ENCODE measurements around the gene NAXD. TPM values are rescaled to one million over a fixed set of nuclear protein-coding genes. Genes with fewer than 3 reads are reported as not detected.
"Not testable (repeated sequence)": the region's sequence is repeated elsewhere in the genome, so short reads cannot be mapped to it uniquely, and the experiment has no call there.

NAXD gene
- total RNA-seq (10 to 100 TPM; 17.7 to 22.9 TPM), total RNA-seq (24.5 to 56.0 reads per million in 2 donors)

- ATAC-seq (peak; percentile 84), DNase-seq (peak; percentile 31 to 46 (median 39))
- H3K9me3 ChIP-seq (ENCODE audit: control insufficient read depth, low read length, poor library complexity, severe bottlenecking): no peaks in the 10 kb centered on the region
- peaks cover 3% of the 10 kb centered on the region for H3K36me3 Mint-ChIP-seq (ENCODE audit: low read depth)
- H3K27ac Mint-ChIP-seq: peak within 1 kb of the TSS; percentile 86
- H3K4me3 Mint-ChIP-seq: peak within 1 kb of the TSS; percentile 94
- peaks cover 27% of the 10 kb centered on the region for H3K4me1 Mint-ChIP-seq
- H3K27me3 Mint-ChIP-seq: no peaks in the 10 kb centered on the region
These were observed at the start of gene NAXD for GRCh38 chr13:110615322-110616102. NAXD (plus strand) TSS chr13:110615545; CDS start chr13:110615602, 57 bp downstream.

GRCh38 chr13:110566171-110566570 lies 49.2 kb upstream of the NAXD start:
- no peak for ATAC-seq
- peaks cover 35% of the 10 kb centered on the region for H3K27me3 Mint-ChIP-seq
- H3K4me1 Mint-ChIP-seq: peaks cover 13% of the 10 kb centered on the region
- H3K9me3 ChIP-seq (ENCODE audit: control insufficient read depth, low read length, poor library complexity, severe bottlenecking): no peaks in the 10 kb centered on the region
- H3K36me3 Mint-ChIP-seq (ENCODE audit: low read depth): no peaks in the 10 kb centered on the region
- no peak for DNase-seq
- no peak overlapping the region for H3K27ac Mint-ChIP-seq
- no peak overlapping the region for H3K4me3 Mint-ChIP-seq

- Mint-ChIP-seq H3K36me3 (ENCODE audit: low read depth) (no peaks in the 10 kb centered on the region), H3K4me3 (no peak overlapping the region), H3K4me1 (peaks cover 8% of the 10 kb centered on the region), H3K27ac (no peak overlapping the region), H3K27me3 (peaks cover 56% of the 10 kb centered on the region)
- ATAC-seq: no peak
- H3K9me3 ChIP-seq (ENCODE audit: control insufficient read depth, low read length, poor library complexity, severe bottlenecking): no peaks in the 10 kb centered on the region
- no peak for DNase-seq
These were observed 46.7 kb upstream of the NAXD start for GRCh38 chr13:110568612-110569011.

- not testable (repeated sequence) for ATAC-seq
- H3K27me3 Mint-ChIP-seq: peaks cover 57% of the 10 kb centered on the region
These were observed 45.4 kb upstream of the NAXD start for GRCh38 chr13:110569962-110570361.

GRCh38 chr13:110570886-110571285 lies 44.5 kb upstream of the NAXD start:
- no peak for DNase-seq
- Mint-ChIP-seq H3K27ac (no peak overlapping the region), H3K4me3 (no peak overlapping the region), H3K27me3 (peaks cover 66% of the 10 kb centered on the region), H3K36me3 (ENCODE audit: low read depth) (no peaks in the 10 kb centered on the region), H3K4me1 (peaks cover 7% of the 10 kb centered on the region)
- ATAC-seq: no peak
- no peaks in the 10 kb centered on the region for H3K9me3 ChIP-seq (ENCODE audit: control insufficient read depth, low read length, poor library complexity, severe bottlenecking)

More at GRCh38 chr13:110569962-110570361, 45.4 kb upstream of the NAXD start:
- H3K27ac Mint-ChIP-seq; H3K4me3 Mint-ChIP-seq; H3K4me1 Mint-ChIP-seq; DNase-seq; H3K9me3 ChIP-seq (ENCODE audit: control insufficient read depth, low read length, poor library complexity, severe bottlenecking); H3K36me3 Mint-ChIP-seq (ENCODE audit: low read depth): not testable (repeated sequence)

- Mint-ChIP-seq H3K4me3 (no peak overlapping the region), H3K27me3 (peaks cover 70% of the 10 kb centered on the region), H3K27ac (no peak overlapping the region), H3K36me3 (ENCODE audit: low read depth) (no peaks in the 10 kb centered on the region), H3K4me1 (peaks cover 10% of the 10 kb centered on the region)
- no peak for ATAC-seq
- DNase-seq: no peak
- no peaks in the 10 kb centered on the region for H3K9me3 ChIP-seq (ENCODE audit: control insufficient read depth, low read length, poor library complexity, severe bottlenecking)
These were observed 43.2 kb upstream of the NAXD start for GRCh38 chr13:110571896-110572777.

- Mint-ChIP-seq H3K27me3 (peaks cover 69% of the 10 kb centered on the region), H3K4me1 (peaks cover 10% of the 10 kb centered on the region), H3K27ac (no peak overlapping the region), H3K4me3 (no peak overlapping the region), H3K36me3 (ENCODE audit: low read depth) (no peaks in the 10 kb centered on the region)
- H3K9me3 ChIP-seq (ENCODE audit: control insufficient read depth, low read length, poor library complexity, severe bottlenecking): no peaks in the 10 kb centered on the region
- ATAC-seq: no peak
- no peak for DNase-seq
These were observed 42.6 kb upstream of the NAXD start for GRCh38 chr13:110572778-110573118.

GRCh38 chr13:110574161-110574560 lies 41.2 kb upstream of the NAXD start:
- H3K36me3 Mint-ChIP-seq (ENCODE audit: low read depth): no peaks in the 10 kb centered on the region
- H3K4me1 Mint-ChIP-seq: peaks cover 10% of the 10 kb centered on the region
- H3K27ac Mint-ChIP-seq: no peak overlapping the region
- H3K4me3 Mint-ChIP-seq: no peak overlapping the region
- DNase-seq (no peak), ATAC-seq (no peak)
- H3K9me3 ChIP-seq (ENCODE audit: control insufficient read depth, low read length, poor library complexity, severe bottlenecking): no peaks in the 10 kb centered on the region
- H3K27me3 Mint-ChIP-seq: peaks cover 67% of the 10 kb centered on the region

GRCh38 chr13:110575322-110576069 lies 39.8 kb upstream of the NAXD start:
- H3K27ac Mint-ChIP-seq: no peak overlapping the region
- no peaks in the 10 kb centered on the region for H3K9me3 ChIP-seq (ENCODE audit: control insufficient read depth, low read length, poor library complexity, severe bottlenecking)
- H3K36me3 Mint-ChIP-seq (ENCODE audit: low read depth): no peaks in the 10 kb centered on the region
- H3K4me3 Mint-ChIP-seq: no peak overlapping the region
- no peak for DNase-seq
- peak; percentile 45 for ATAC-seq
- H3K4me1 Mint-ChIP-seq: peaks cover 10% of the 10 kb centered on the region
- peaks cover 64% of the 10 kb centered on the region for H3K27me3 Mint-ChIP-seq

- DNase-seq: no peak
- no peak overlapping the region for H3K4me3 Mint-ChIP-seq
- H3K36me3 Mint-ChIP-seq (ENCODE audit: low read depth): no peaks in the 10 kb centered on the region
- peaks cover 67% of the 10 kb centered on the region for H3K27me3 Mint-ChIP-seq
- no peak overlapping the region for H3K27ac Mint-ChIP-seq
- no peak for ATAC-seq
- peaks cover 10% of the 10 kb centered on the region for H3K4me1 Mint-ChIP-seq
- H3K9me3 ChIP-seq (ENCODE audit: control insufficient read depth, low read length, poor library complexity, severe bottlenecking): no peaks in the 10 kb centered on the region
These were observed 39.3 kb upstream of the NAXD start for GRCh38 chr13:110576070-110576394.

GRCh38 chr13:110576736-110577476 lies 38.4 kb upstream of the NAXD start:
- no peaks in the 10 kb centered on the region for H3K9me3 ChIP-seq (ENCODE audit: control insufficient read depth, low read length, poor library complexity, severe bottlenecking)
- Mint-ChIP-seq H3K27ac (no peak overlapping the region), H3K4me1 (peaks cover 10% of the 10 kb centered on the region), H3K36me3 (ENCODE audit: low read depth) (no peaks in the 10 kb centered on the region), H3K27me3 (peaks cover 68% of the 10 kb centered on the region), H3K4me3 (no peak overlapping the region)
- no peak for DNase-seq
- no peak for ATAC-seq

GRCh38 chr13:110578363-110578762 lies 37.0 kb upstream of the NAXD start:
- ATAC-seq (no peak), DNase-seq (no peak)
- peaks cover 64% of the 10 kb centered on the region for H3K27me3 Mint-ChIP-seq
- H3K4me1 Mint-ChIP-seq: peaks cover 11% of the 10 kb centered on the region
- H3K9me3 ChIP-seq (ENCODE audit: control insufficient read depth, low read length, poor library complexity, severe bottlenecking): no peaks in the 10 kb centered on the region
- H3K36me3 Mint-ChIP-seq (ENCODE audit: low read depth): no peaks in the 10 kb centered on the region
- no peak overlapping the region for H3K4me3 Mint-ChIP-seq
- no peak overlapping the region for H3K27ac Mint-ChIP-seq

Measured in T-helper 17 cell (primary cell).